RWPE1 (cell line): ENCODE measurements around the gene LRRC10B.
A peak's percentile ranks its signal among the peaks of the same experiment; 100 is the strongest.
"Not testable (repeated sequence)": the region's sequence is repeated elsewhere in the genome, so short reads cannot be mapped to it uniquely, and the experiment has no call there.

Experiments used
- CTCF ChIA-PET: fragments of 350-600 bp; sonication (Branson Sonifier 250); formaldehyde crosslinking; extraction: SDS; loops from one replicate; lab custom pipeline; 2021; lab: Yijun Ruan, JAX
- POLR2A ChIA-PET: fragments of 400-600 bp; formaldehyde crosslinking; extraction: SDS; loops from one replicate; lab custom pipeline; 2020; ENCODE audit warnings: antibody characterized with exemption; ENCODE audit not compliant: low non-redundant PET; lab: Yijun Ruan, JAX
- DNase-seq: peaks from one replicate; pipeline ENCODE4 v3.0.0; 2012; ENCODE audit warnings: low spot score
- H3K27ac ChIP-seq: fragments of 450-650 bp; 2 replicates; pipeline ENCODE4 v1.5.1; 2017
- TF ChIP-seq, protein P1 (sequence below): fragments of 450-650 bp; conservative IDR thresholded peaks from 2 replicates; pipeline ENCODE4 v1.5.1; 2017; ENCODE audit warnings: low read depth, mild to moderate bottlenecking

Gene LRRC10B

DNA sequence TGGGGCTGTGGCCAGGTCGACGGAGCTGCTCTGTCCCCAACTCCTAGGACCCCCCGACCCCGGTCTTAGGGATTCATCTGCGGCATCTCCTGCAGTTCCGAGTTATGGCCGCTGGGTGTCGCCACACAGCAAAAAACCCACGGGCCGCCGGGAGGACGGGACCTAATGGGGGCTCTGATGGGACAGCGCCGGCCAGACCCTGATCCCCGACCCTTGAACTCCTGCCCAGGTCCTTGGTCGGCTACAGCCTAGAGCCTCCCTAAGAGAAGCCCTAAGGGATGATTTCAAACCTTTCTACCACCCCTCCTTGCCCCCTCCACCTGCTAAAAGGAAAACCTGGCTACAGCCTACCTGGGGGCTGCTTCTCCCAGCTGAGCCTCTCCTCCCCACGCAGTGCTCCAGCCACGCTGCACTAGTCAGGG is 30.8 kb upstream of the LRRC10B start:
- CTCF ChIA-PET = interaction anchor here (0.5 to 4.8 kb wide), 23 partner anchors 8 to 254 kb away, joined by 3 to 42 read pairs (median 4); partner anchors contain the start of genes LRRC10B and SYT7
- no peak overlapping the region for H3K27ac ChIP-seq
- POLR2A ChIA-PET = no interaction called here
- peak; percentile 53 for DNase-seq
- TF ChIP-seq, protein P1, sequence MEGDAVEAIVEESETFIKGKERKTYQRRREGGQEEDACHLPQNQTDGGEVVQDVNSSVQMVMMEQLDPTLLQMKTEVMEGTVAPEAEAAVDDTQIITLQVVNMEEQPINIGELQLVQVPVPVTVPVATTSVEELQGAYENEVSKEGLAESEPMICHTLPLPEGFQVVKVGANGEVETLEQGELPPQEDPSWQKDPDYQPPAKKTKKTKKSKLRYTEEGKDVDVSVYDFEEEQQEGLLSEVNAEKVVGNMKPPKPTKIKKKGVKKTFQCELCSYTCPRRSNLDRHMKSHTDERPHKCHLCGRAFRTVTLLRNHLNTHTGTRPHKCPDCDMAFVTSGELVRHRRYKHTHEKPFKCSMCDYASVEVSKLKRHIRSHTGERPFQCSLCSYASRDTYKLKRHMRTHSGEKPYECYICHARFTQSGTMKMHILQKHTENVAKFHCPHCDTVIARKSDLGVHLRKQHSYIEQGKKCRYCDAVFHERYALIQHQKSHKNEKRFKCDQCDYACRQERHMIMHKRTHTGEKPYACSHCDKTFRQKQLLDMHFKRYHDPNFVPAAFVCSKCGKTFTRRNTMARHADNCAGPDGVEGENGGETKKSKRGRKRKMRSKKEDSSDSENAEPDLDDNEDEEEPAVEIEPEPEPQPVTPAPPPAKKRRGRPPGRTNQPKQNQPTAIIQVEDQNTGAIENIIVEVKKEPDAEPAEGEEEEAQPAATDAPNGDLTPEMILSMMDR = peak; percentile 91

DNA sequence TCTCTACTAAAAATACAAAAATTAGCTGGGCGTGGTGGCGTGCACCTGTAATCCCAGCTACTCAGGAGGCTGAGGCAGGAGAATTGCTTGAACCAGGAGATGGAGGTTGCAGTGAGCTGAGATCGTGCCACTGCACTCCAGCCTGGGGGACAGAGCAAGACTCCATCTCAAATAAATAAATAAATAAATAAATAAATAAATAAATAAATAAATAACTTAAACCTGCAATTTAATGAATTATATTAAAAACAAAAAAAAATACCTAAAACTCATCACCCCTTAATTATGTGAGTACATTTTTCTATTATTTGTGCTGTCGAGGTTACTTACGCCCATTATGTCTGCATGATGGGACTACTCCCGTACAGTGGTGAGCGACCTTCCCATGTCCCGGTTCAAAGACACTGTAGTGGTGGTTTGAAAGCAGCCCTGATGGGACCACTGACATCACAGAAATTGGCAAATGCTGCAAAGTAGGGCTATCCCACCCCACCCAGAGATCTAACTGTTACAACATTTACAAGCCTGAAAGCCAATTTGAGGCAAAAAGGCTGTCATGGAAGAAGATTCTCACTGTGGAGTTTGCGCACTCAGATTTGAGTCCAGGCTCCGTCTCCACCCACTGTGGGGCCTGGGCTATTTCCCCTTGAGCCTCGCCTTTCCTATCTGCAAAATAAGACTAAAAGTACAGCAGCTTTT is 29.0 kb upstream of the LRRC10B start:
- H3K27ac ChIP-seq, DNase-seq, POLR2A ChIA-PET: not testable (repeated sequence)
- CTCF ChIA-PET = interaction anchor here (1.6 to 2.2 kb wide), 3 partner anchors 10 to 159 kb away, joined by 4 to 12 read pairs (median 7); no protein-coding TSS in a partner anchor

DNA sequence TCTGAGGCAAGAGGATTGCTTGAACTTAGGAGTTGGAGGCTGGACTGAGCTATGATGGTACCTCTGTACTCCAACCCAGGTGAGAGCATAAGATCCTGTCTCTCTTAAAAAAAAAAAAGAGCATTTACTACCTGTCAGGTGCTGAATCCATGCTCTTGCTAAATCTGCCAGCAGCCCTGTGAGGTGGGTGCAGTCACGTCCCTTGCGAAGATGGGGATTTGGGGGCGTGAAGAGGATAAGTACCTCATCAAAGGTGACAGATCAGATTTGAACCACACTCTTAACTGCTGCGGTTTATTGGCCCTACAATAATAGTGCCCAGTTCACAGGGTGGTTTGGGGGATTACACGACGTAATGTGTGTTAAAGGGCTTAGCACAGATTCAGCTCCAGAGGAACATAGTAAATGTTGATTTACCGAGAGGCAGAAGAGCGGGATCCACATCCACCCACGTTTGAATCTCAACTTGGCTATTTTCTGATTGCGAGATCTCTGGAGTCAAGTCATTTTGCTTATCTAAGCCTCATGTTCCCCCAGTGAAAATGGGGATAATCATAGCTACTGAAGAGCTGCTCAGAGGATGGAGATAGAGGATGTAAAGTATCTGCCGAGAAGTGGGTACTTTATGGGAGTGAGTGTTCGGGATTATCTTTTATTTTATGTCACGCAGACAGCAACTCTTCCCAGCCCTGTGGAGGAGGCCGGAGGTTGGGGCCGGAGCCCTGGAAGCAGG is 28.1 kb upstream of the LRRC10B start:
- CTCF ChIA-PET = interaction anchor here (0.5 kb wide), 1 partner anchor 16 kb away, joined by 3 read pairs; no protein-coding TSS in a partner anchor
- TF ChIP-seq, protein P1 = no peak
- no peak overlapping the region for H3K27ac ChIP-seq
- POLR2A ChIA-PET = no interaction called here
- no peak for DNase-seq

DNA sequence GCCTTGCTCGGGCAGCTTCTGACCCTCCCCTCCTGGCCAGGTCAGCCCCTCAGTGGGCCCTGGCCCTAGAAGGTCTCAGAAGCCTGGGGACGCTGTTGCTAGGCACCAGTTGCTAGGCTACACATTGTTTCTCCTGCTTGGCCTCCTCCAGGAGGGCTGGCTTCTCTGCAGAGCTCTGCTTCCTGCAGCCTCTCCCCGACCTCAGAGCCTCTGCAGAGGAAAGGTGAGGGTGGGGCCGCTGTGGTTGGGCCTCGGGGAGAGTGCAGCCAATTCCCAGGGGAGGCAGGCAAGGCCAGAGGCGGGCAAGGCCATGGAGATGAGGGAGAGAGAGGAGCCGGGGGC is 27.6 kb upstream of the LRRC10B start:
- DNase-seq = no peak
- H3K27ac ChIP-seq = no peak overlapping the region
- POLR2A ChIA-PET = no interaction called here
- CTCF ChIA-PET = no interaction called here
- TF ChIP-seq, protein P1 = no peak

DNA sequence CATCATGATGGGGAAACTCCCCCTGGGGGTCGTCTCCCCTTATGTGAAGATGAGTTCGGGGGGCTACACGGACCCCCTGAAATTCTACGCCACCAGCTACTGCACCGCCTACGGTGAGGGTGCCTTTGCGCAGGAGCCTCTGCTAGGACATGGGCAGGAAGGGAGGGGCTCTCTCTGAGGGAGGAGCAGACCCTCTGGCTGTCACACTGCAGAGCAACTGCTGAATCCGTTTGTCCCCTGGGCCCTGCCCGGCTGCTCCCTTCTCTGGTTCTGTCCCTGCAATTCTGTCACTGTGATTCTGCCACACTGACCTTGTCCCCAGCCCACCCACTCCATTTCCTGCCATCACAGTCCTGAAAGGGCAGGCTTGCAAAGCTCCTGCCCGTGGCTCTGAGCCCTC is 26.7 kb upstream of the LRRC10B start:
- POLR2A ChIA-PET = no interaction called here
- no peak overlapping the region for H3K27ac ChIP-seq
- no peak for DNase-seq
- CTCF ChIA-PET = interaction anchor here (0.6 to 1.6 kb wide), 7 partner anchors 33 to 153 kb away, joined by 3 to 10 read pairs (median 4); no protein-coding TSS in a partner anchor
- TF ChIP-seq, protein P1 = no peak

DNA sequence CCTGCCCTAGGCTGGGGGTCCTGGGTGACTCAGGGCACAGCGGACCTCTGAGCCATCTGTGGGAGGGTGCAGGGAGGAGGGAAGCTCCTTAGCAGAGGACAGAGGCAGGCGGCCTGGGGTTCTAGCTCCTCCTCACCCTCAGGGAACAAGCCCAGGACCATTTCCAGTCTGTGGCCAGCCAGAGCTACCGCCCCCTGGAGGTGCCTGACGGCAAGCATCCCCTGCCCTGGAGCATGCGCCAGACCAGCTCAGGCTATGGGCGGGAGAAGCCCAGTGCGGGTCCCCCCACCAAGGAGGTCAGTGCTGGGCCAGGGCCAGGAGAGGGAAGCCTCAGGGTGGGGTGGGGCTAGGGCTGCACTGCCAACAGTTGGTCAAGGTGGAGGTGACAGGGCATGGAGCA is 26.0 kb upstream of the LRRC10B start:
- no peak for DNase-seq
- ChIA-PET CTCF (interaction anchor here (0.6 to 1.6 kb wide), 5 partner anchors 32 to 153 kb away, joined by 3 to 10 read pairs (median 4); no protein-coding TSS in a partner anchor), POLR2A (no interaction called here)
- TF ChIP-seq, protein P1 = 0 out of 2 replicates have a peak, but pooled peaks have one; percentile 18
- no peak overlapping the region for H3K27ac ChIP-seq
